Measurements from ENCODE around the gene AKR1A1.
"Not testable (repeated sequence)": the region's sequence is repeated elsewhere in the genome, so short reads cannot be mapped to it uniquely, and the experiment has no call there.

The AKR1A1 gene

GRCh38 chr1:45569571-45569961 lies 18.9 kb downstream of the AKR1A1 start:
- no peak for DNase-seq (ENCODE audit: low read depth in 1 of 2, low spot score in 1 of 2)

DNA sequence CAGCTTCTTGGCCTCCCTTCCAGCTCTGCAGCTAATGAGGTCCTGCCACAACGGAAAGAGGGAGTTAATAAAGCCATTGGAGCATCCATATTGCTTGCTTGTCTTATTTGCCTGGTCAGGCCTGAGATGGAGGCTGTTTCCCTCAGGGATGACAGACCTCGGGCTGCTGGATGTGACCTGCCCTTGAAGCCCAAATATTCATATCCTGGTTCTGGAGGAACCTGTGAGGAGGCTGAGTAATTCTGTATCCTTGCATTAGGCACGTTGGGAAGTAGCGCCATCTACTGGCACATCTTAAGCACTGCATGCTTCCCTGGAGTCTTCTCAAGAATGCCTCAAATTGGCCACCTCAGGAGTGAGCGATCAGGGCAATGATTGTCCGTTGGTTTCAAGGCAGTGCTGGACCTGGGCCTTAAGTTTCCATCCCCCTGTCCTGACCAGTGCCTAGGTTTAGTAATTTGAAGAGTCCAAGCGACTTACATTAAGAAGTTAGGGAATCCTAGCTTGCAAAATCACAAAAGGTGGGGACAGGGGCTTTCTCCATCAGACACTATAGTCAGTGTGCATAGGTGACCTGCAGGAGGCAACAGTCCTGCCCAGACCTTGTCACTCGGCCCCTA lies 19.4 kb downstream of the AKR1A1 start:
- peak; percentile 54 to 72 for DNase-seq (ENCODE audit: low read depth in 1 of 2, low spot score in 1 of 2)

DNA sequence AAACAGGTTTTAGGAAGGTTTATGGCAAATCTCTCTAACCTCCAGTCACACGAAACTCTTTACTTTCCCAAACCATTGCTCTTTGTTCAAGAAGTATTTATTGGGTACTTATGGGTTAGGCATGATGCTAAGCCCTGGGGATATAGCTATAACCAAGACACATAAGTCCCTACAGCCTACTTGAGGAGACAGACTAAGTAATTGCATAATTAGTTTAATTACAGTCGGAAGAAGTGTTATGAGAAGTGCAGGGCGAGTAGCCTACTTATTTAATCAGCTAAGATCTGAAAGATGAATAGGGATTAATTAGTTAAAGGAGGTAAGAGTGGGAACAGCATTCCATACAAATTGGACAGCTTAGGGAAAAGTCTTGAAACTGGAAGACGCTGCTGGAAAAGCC lies 20.0 kb downstream of the AKR1A1 start:
- no peak for DNase-seq (ENCODE audit: low read depth in 1 of 2, low spot score in 1 of 2)

DNA sequence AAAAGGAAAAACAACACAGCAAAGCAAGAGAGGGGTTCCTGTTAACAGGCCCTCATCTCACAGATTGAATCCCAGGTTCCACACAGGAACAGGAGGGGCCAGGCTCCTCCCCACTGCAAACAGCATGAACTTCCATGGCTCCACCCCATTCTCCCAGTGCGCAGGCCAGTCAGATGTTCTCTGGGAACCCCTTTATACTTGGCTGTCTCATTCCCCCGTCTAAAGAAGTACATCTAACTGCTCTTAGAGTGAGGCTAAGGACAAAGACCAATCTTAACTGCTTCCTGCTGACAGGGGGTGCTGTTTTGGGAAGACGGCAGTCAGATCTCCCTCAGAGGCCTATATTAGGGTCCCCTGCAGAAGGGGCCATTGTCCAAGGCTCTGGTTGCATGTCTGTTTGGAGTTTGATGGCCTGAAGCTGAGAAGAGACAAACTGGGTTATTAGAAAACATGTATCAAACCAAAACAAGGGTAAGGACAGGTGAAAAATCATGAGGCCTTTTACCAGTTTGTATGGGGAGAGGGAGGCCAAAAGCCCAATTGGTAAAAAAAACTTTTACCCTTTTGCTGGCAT lies 22.7 kb downstream of the AKR1A1 start:
- no peak for DNase-seq (ENCODE audit: low read depth in 1 of 2, low spot score in 1 of 2)

GRCh38 chr1:45574105-45574626 lies 23.5 kb downstream of the AKR1A1 start:
- DNase-seq (ENCODE audit: low read depth in 1 of 2, low spot score in 1 of 2), result no peak

- peak; percentile 82 to 91 for DNase-seq (ENCODE audit: low read depth in 1 of 2, low spot score in 1 of 2)
Observed at GRCh38 chr1:45583264-45583665, 32.6 kb downstream of the AKR1A1 start.

DNA sequence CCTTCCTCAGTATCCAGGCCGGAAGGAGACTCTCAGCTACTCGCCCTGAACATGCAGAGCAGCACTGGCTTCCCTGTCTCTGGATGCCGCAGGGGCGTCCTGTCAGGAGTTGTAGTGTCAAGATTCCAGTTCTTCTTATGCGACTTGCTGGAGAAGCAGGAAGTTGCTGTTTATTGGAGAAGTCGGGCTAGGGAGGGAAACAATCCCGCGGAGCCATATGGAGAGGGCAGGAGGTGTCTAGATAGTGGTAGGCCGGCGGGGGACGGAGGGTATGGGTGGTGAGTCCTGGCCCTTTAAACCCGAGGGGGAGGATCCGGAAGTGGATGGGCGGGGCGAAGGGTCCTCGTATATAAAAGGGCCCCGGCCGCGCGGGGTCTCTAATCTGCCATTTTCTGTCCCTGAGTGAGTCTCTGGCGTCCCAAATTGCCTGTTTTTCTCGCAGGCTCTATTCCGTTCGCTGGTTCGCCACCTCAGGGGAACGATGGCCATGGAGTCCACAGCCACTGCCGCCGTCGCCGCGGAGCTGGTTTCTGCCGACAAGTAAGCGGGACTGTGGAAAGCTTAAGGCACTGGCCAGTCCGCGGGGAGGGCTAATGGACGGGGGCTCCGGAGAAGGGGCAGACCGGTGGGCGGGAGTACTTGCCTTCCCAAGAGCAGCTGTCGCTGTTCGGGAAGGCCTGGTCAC lies 33.2 kb downstream of the AKR1A1 start, which contains the start of gene NASP:
NASP (plus strand) TSS at position 376 of the 685 bp plus-strand sequence; CDS start at position 482, 106 bp downstream.
- peak; percentile 90 to 98 for DNase-seq (ENCODE audit: low read depth in 1 of 2, low spot score in 1 of 2)

- DNase-seq (ENCODE audit: low read depth in 1 of 2, low spot score in 1 of 2), result peak; percentile 76 to 79
Observed at GRCh38 chr1:45584351-45585109, 33.9 kb downstream of the AKR1A1 start.

GRCh38 chr1:45585110-45585426 lies 34.4 kb downstream of the AKR1A1 start:
- DNase-seq (ENCODE audit: low read depth in 1 of 2, low spot score in 1 of 2), result no peak

GRCh38 chr1:45585496-45586075 lies 35.0 kb downstream of the AKR1A1 start:
- no peak for DNase-seq (ENCODE audit: low read depth in 1 of 2, low spot score in 1 of 2)

GRCh38 chr1:45586769-45587168 lies 36.1 kb downstream of the AKR1A1 start:
- no peak for DNase-seq (ENCODE audit: low read depth in 1 of 2, low spot score in 1 of 2)

DNA sequence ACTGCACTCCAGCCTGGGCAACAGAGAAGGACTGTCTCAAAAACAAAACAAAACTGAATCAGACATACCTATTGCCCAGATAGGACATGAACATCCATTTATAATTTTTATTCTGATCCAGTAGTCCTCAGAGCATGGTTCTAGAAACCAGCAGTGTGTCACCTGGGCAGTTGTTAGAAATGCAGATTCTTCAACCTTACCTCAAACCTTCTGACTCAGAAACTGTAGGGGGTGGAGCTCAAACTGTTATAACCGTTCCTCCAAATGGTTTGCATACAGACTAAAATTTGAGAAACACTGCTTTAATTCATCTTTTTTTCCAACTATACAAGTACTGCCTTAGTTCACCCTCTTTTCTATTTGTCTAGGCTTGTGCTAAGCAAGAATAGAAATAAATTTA lies 39.2 kb downstream of the AKR1A1 start:
- DNase-seq (ENCODE audit: low read depth in 1 of 2, low spot score in 1 of 2), result no peak

DNA sequence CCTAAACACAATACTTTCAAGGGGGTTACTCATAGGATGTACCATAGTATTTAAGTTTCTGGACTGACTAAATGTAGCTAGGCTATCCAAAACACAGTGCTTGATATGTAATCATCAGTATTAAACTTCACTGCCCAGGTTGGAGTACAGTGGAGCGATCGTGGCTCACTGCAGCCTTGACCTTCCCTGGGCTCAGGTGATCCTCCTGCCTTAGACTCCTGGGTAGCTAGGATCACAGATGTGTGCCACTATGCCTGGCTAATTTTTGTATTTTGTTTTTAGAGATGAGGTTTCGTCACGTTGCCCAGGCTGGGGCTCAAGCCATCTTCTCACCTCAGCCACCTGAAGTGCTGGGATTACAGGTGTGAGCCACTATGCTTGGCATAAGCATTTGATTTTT lies 43.8 kb downstream of the AKR1A1 start:
- no peak for DNase-seq (ENCODE audit: low read depth in 1 of 2, low spot score in 1 of 2)

- DNase-seq (ENCODE audit: low read depth in 1 of 2, low spot score in 1 of 2), result not testable (repeated sequence)
Observed at GRCh38 chr1:45596765-45597164, 46.1 kb downstream of the AKR1A1 start.

DNA sequence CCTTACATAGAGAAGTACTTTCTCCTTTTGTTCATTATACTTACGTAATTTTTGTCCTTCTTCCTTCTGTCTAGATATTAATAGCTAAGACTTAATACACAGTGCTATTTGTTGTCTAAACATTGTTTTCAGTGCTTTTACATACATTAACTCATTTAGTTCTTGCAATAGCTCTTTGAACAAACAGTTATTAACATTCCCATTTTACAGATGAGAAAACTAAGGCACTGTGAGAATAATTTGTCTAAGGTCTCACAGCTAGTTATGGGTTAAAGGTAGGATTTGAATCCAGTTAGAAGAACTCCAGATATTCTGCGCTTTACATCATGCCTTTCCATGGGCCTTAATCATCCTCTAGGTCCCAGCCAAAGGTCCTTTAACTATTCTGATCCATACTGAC lies 53.6 kb downstream of the AKR1A1 start:
- DNase-seq (ENCODE audit: low read depth in 1 of 2, low spot score in 1 of 2), result no peak

- DNase-seq (ENCODE audit: low read depth in 1 of 2, low spot score in 1 of 2), result no peak
Observed at GRCh38 chr1:45607404-45608074, 56.9 kb downstream of the AKR1A1 start.

- no peak for DNase-seq (ENCODE audit: low read depth in 1 of 2, low spot score in 1 of 2)
Observed at GRCh38 chr1:45608175-45609156, 57.8 kb downstream of the AKR1A1 start.

DNA sequence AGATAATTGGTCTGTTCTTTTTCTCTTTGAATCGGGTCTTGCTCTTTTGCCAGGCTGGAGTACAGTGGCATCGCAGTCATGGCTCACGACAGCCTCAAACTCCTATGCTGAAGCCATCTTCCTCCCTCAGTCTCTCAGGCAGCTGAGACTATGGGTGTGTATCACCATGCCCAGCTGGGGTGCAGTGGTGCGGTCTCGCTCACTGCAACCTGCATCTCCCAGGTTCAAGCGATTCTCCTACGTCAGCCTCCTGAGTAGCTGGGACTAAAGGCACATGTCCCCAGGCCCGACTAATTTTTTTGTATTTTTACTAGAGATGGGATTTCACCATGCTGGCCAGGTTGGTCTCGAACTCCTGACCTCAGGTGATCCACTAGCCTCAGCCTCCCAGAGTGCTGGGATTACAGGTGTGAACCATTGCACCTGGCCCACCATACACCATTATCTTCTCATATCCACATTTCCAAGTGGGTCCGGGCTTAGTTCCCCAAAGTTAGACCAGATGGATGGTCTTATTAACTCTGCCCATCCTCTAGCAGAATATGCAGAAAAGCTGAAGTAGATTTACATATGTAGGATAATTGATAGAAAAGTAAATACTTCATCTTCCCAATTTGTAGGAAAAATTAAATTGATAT lies 60.1 kb downstream of the AKR1A1 start:
- no peak for DNase-seq (ENCODE audit: low read depth in 1 of 2, low spot score in 1 of 2)

GRCh38 chr1:45612941-45613579 lies 62.4 kb downstream of the AKR1A1 start:
- DNase-seq (ENCODE audit: low read depth in 1 of 2, low spot score in 1 of 2), result no peak
